K562 (cell line): Measurements from ENCODE around the gene TFF1. TPM values are rescaled to one million over a fixed set of nuclear protein-coding genes. Genes with fewer than 3 reads are reported as not detected.

Source experiments
- ARID2 ChIP-seq: fragments of 450-650 bp; IDR thresholded peaks from 2 replicates; pipeline ENCODE4 v1.6.1; 2017; ENCODE audit warnings: antibody characterized with exemption, mild to moderate bottlenecking
- BRF2 ChIP-seq: IDR thresholded peaks from 3 replicates; pipeline ENCODE4 v1.6.1; 2011; ENCODE audit warnings: borderline replicate concordance, mild to moderate bottlenecking; ENCODE audit not compliant: insufficient read length, insufficient read depth
- ELF4 ChIP-seq: fragments of 450-650 bp; formaldehyde crosslinking; IDR thresholded peaks from 2 replicates; pipeline ENCODE4 v1.4.0; 2022; ENCODE audit warnings: missing genetic modification characterization
- EP300 ChIP-seq: IDR thresholded peaks from 2 replicates; pipeline ENCODE4 v1.6.1; 2012; ENCODE audit warnings: low read length, improper control_type of control experiment
- FOXJ3 ChIP-seq: sonication (generic); formaldehyde crosslinking; IDR thresholded peaks from 2 replicates; pipeline ENCODE4 v1.4.0; 2020; ENCODE audit warnings: mild to moderate bottlenecking, missing genetic modification reagents
- HDAC8 ChIP-seq: fragments of 450-650 bp; IDR thresholded peaks from 2 replicates; pipeline ENCODE4 v1.6.1; 2016; ENCODE audit warnings: mild to moderate bottlenecking, missing genetic modification characterization, moderate library complexity, missing compliant biosample characterization
- HMGXB4 ChIP-seq: sonication (generic); formaldehyde crosslinking; IDR thresholded peaks from 2 replicates; pipeline ENCODE4 v1.8.1; 2023; ENCODE audit warnings: mild to moderate bottlenecking, missing genetic modification reagents
- JUNB ChIP-seq: fragments of 450-650 bp; formaldehyde crosslinking; conservative IDR thresholded peaks from 2 replicates; pipeline ENCODE4 v1.4.0; 2020; ENCODE audit warnings: mild to moderate bottlenecking
- KLF1 ChIP-seq: fragments of 450-650 bp; IDR thresholded peaks from 2 replicates; pipeline ENCODE4 v1.6.1; 2016; ENCODE audit warnings: missing genetic modification characterization, missing compliant biosample characterization
- RAD21 ChIP-seq, 2 experiments: fragments of 250-450 bp in 1 of 2; fragments of 450-650 bp in 1 of 2; sonication (Bioruptor Pico) in 1 of 2; formaldehyde crosslinking in 1 of 2; IDR thresholded peaks in 1 of 2; conservative IDR thresholded peaks in 1 of 2; 2 replicates each; pipeline versions ENCODE4 v1.4.0 to v1.8.0; 2020 to 2022; ENCODE audit warnings: mild to moderate bottlenecking in 2 of 2, moderate library complexity in 1 of 2
- RBM25 ChIP-seq: fragments of 200-400 bp; formaldehyde crosslinking; IDR thresholded peaks from 2 replicates; pipeline ENCODE4 v1.6.1; 2018; ENCODE audit warnings: low read length, low read depth, moderate library complexity; ENCODE audit not compliant: severe bottlenecking
- SMARCA5 ChIP-seq: fragments of 450-650 bp; IDR thresholded peaks from 2 replicates; pipeline ENCODE4 v1.6.1; 2016
- SNRNP70 ChIP-seq: fragments of 200-400 bp; formaldehyde crosslinking; optimal IDR thresholded peaks from 2 replicates; pipeline ENCODE3; 2017; ENCODE audit warnings: low read depth, low read length
- STAG1 ChIP-seq: sonication (generic); formaldehyde crosslinking; IDR thresholded peaks from 2 replicates; pipeline ENCODE4 v1.5.0; 2020; ENCODE audit warnings: missing genetic modification reagents, borderline replicate concordance
- STAT6 ChIP-seq: sonication (generic); formaldehyde crosslinking; IDR thresholded peaks from 2 replicates; pipeline ENCODE4 v1.8.1; 2023; ENCODE audit warnings: mild to moderate bottlenecking, missing genetic modification reagents
- YY1 ChIP-seq, 3 experiments: IDR thresholded peaks; 2 replicates each; pipeline ENCODE4 v1.6.1; 2011; ENCODE audit warnings: low read length in 2 of 3, mild to moderate bottlenecking in 2 of 3, moderate library complexity in 2 of 3, borderline replicate concordance in 1 of 3, control low read depth in 1 of 3, low read depth in 1 of 3; ENCODE audit not compliant: insufficient read depth in 3 of 3, insufficient replicate concordance in 2 of 3, control insufficient read depth in 1 of 3, insufficient read length in 1 of 3; ENCODE audit errors: extremely low read depth in 1 of 3
- ZBTB5 ChIP-seq: fragments of 450-650 bp; IDR thresholded peaks from 2 replicates; pipeline ENCODE4 v1.6.1; 2017; ENCODE audit warnings: antibody characterized with exemption
- ZNF583 ChIP-seq: fragments of 250-450 bp; sonication (Bioruptor Pico); IDR thresholded peaks from 2 replicates; pipeline ENCODE4 v1.4.0; 2020
- ZNF655 ChIP-seq: fragments of 250-450 bp; sonication (Bioruptor Pico); IDR thresholded peaks from 2 replicates; pipeline ENCODE4 v1.5.0; 2021
- ZNF695 ChIP-seq: fragments of 450-650 bp; formaldehyde crosslinking; IDR thresholded peaks from 2 replicates; pipeline ENCODE4 v1.4.0; 2020; ENCODE audit warnings: mild to moderate bottlenecking, moderate library complexity
- polyA plus RNA-seq, 8 experiments: library from polyadenylated mRNA; depleted of rRNA in 4 of 8; stranded (reverse) in 5 of 8; unstranded in 3 of 8; fragments of >200 nt; fragmentation: Nextera tagmentation in 2 of 8; fragmentation: Illumina TruSeq in 1 of 8; extraction: Ambion mirVana in 2 of 8; extraction: Trizol in 1 of 8; gene quantifications; 2 replicates each; pipeline versions ENCODE4 v1.2.1 to v1.2.3, GENCODE V29; 2011 to 2014; ENCODE audit warnings: inconsistent platforms in 1 of 8, missing spikeins in 1 of 8
- total RNA-seq, 7 experiments: library from RNA; depleted of rRNA in 6 of 7; stranded (reverse); fragments of >200 nt in 6 of 7; fragmentation: Illumina TruSeq in 2 of 7; extraction: Trizol in 2 of 7; gene quantifications; 2 replicates each; pipeline versions ENCODE4 v1.2.1 to v1.2.3, GENCODE V29; 2011 to 2021; ENCODE audit warnings: low replicate concordance in 1 of 7

The TFF1 gene
- total and polyA plus RNA-seq, 9 of the 15 experiments (the other 6 are each of a cell fraction or from before 2014, with no cell fraction given), result 0.31 TPM; not detected in 8

- TF ChIP-seq STAT6 (CRISPR knock-in tag) (no peak), EP300 (no peak), STAG1 (CRISPR knock-in tag) (no peak), ZNF695 (CRISPR knock-in tag) (no peak), ELF4 (CRISPR knock-in tag) (no peak), SMARCA5 (peak; percentile 77), ARID2 (no peak), HMGXB4 (CRISPR knock-in tag) (no peak), RBM25 (peak; percentile 97), JUNB (CRISPR knock-in tag) (no peak), SNRNP70 (no peak), YY1 (IDR thresholded peaks at IDR 0.05; ENCODE audit: borderline replicate concordance in 1 of 3, control insufficient read depth in 1 of 3, extremely low read depth in 1 of 3, insufficient read depth in 3 of 3, insufficient read length in 1 of 3, insufficient replicate concordance in 2 of 3, low read depth in 1 of 3, low read length in 2 of 3) (peak in 1 of 3 experiments; percentile 16), KLF1 (tag) (no peak), FOXJ3 (CRISPR knock-in tag) (0 out of 2 replicates have a peak, but pooled peaks have one; percentile 25), RAD21 (CRISPR knock-in tag; conservative IDR thresholded peaks at IDR 0.05 in 1 of 2, IDR thresholded peaks at IDR 0.05 in 1 of 2) (peak in 1 of 2 experiments; percentile 56; a peak in 2 of 4 replicates), HDAC8 (tag) (no peak), ZNF583 (CRISPR knock-in tag) (no peak), BRF2 (no peak), ZBTB5 (no peak), ZNF655 (CRISPR knock-in tag) (no peak)
These were observed 6.0 kb downstream of the TFF1 start (continued) for GRCh38 chr21:42360317-42360716.
